Esophagus muscularis mucosa (tissue), 4 donors: Measurements from ENCODE around the gene SSR1. TPM values are rescaled to one million over a fixed set of nuclear protein-coding genes. Genes with fewer than 3 reads are reported as not detected.

Experiments
- DNase-seq: peaks from one replicate; pipeline ENCODE4 v3.0.0-alpha.2; 2017; ENCODE audit errors: extremely low spot score
- H3K27ac ChIP-seq, 4 donors: fragments of 200-600 bp; sonication (generic); replicated peaks in 1 of 4; 1 replicate in 3 of 4; 2 replicates in 1 of 4; pipeline ENCODE4 v1.5.1; 2016 to 2019; ENCODE audit warnings: mild to moderate bottlenecking in 1 of 4
- H3K27me3 ChIP-seq, 4 donors: fragments of 200-600 bp; sonication (generic); one replicate each; pipeline versions ENCODE4 v1.5.1 to v1.6.0; 2016 to 2019
- H3K36me3 ChIP-seq, 4 donors: fragments of 200-600 bp; sonication (generic); one replicate each; pipeline ENCODE4 v1.5.1; 2016 to 2019
- H3K4me1 ChIP-seq, 4 donors: fragments of 200-600 bp; sonication (generic); one replicate each; pipeline ENCODE4 v1.5.1; 2016 to 2019
- H3K4me3 ChIP-seq, 4 donors: fragments of 200-600 bp; sonication (generic); 1 replicate in 2 of 4; 2 replicates in 2 of 4; pipeline ENCODE4 v1.5.1; 2016 to 2019; ENCODE audit warnings: mild to moderate bottlenecking in 4 of 4, moderate library complexity in 1 of 4
- H3K9me3 ChIP-seq, 4 donors: fragments of 200-600 bp; sonication (generic); 1 replicate in 3 of 4; 2 replicates in 1 of 4; pipeline ENCODE4 v1.5.1; 2016 to 2019
- EP300 ChIP-seq: sonication (generic); formaldehyde crosslinking; IDR thresholded peaks from one replicate; pipeline ENCODE4 v1.6.1; 2017; ENCODE audit warnings: antibody characterized with exemption
- POLR2A ChIP-seq: fragments of 450-650 bp; IDR thresholded peaks from one replicate; pipeline ENCODE4 v1.6.1; 2017; ENCODE audit warnings: antibody characterized with exemption, moderate library complexity, mild to moderate bottlenecking, low read depth
- POLR2AphosphoS5 ChIP-seq, 2 donors: sonication (generic); formaldehyde crosslinking; IDR thresholded peaks; one replicate each; pipeline ENCODE4 v1.6.1; 2017; ENCODE audit warnings: antibody characterized with exemption in 2 of 2
- WGBS: methylation state at CpG from one replicate; pipeline ENCODE4 v1.1.5; 2018; 5-methylcytosine and 5-hydroxymethylcytosine counted together
- intact Hi-C: fragments of 100-400 bp; cut with DNase I; formaldehyde crosslinking; loops from one replicate; pipeline ENCODE4 v1.15.1; 2023
- total RNA-seq, 4 donors: library from RNA; depleted of rRNA; stranded (reverse); fragments of >200 nt; gene quantifications; one replicate each; pipeline versions ENCODE4 v1.1.0 to v1.2.1, GENCODE V29; 2016
- TF ChIP-seq, protein P1 (sequence below), 3 experiments: fragments of 200-600 bp in 2 of 3; fragments of 450-650 bp in 1 of 3; sonication (generic) in 2 of 3; IDR thresholded peaks; one replicate each; pipeline ENCODE4 v1.5.1; 2017 to 2019; ENCODE audit warnings: antibody characterized with exemption in 3 of 3, mild to moderate bottlenecking in 2 of 3, moderate library complexity in 1 of 3

The SSR1 gene
- total RNA-seq, 4 donors from 2014 or later, result 29.5 to 41.3 (median 34.2) TPM

DNA sequence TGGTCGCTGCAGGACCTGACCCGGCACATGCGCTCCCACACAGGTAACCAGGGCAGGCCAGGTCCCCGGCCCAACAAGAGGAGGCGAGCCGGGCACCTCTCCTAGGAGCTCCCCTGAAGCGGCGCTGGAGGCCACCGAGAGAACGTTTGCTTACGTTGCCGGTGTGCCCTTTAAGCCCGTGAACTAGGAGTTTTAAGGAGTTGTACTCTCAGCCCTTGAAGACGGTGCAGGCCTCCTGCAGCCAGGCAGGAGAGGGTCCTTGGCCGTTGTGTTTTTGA, 65.9 kb downstream of the SSR1 start:
- no peak for TF ChIP-seq POLR2A
- TF ChIP-seq POLR2AphosphoS5 (IDR thresholded peaks at IDR 0.05), result no peak
- no peak for TF ChIP-seq EP300
- TF ChIP-seq, protein P1, sequence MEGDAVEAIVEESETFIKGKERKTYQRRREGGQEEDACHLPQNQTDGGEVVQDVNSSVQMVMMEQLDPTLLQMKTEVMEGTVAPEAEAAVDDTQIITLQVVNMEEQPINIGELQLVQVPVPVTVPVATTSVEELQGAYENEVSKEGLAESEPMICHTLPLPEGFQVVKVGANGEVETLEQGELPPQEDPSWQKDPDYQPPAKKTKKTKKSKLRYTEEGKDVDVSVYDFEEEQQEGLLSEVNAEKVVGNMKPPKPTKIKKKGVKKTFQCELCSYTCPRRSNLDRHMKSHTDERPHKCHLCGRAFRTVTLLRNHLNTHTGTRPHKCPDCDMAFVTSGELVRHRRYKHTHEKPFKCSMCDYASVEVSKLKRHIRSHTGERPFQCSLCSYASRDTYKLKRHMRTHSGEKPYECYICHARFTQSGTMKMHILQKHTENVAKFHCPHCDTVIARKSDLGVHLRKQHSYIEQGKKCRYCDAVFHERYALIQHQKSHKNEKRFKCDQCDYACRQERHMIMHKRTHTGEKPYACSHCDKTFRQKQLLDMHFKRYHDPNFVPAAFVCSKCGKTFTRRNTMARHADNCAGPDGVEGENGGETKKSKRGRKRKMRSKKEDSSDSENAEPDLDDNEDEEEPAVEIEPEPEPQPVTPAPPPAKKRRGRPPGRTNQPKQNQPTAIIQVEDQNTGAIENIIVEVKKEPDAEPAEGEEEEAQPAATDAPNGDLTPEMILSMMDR (IDR thresholded peaks at IDR 0.05), result no peak
- Histone ChIP-seq H3K36me3 (peaks cover 35 to 74% (median 60%) of the 10 kb centered on the region in 4 donors), H3K4me1 (peaks cover 9 to 17% (median 13%) of the 10 kb centered on the region in 4 donors), H3K27ac (no peak overlapping the region), H3K4me3 (no peak overlapping the region), H3K9me3 (no peaks in the 10 kb centered on the region), H3K27me3 (no peaks in the 10 kb centered on the region)
- WGBS, result 95% methylated on average over 14 of the region's 15 CpGs
- intact Hi-C loops, result loop anchor here (10.0 kb wide), 1 partner anchor 332 kb away; no protein-coding TSS in a partner anchor
- DNase-seq, result no peak

DNA sequence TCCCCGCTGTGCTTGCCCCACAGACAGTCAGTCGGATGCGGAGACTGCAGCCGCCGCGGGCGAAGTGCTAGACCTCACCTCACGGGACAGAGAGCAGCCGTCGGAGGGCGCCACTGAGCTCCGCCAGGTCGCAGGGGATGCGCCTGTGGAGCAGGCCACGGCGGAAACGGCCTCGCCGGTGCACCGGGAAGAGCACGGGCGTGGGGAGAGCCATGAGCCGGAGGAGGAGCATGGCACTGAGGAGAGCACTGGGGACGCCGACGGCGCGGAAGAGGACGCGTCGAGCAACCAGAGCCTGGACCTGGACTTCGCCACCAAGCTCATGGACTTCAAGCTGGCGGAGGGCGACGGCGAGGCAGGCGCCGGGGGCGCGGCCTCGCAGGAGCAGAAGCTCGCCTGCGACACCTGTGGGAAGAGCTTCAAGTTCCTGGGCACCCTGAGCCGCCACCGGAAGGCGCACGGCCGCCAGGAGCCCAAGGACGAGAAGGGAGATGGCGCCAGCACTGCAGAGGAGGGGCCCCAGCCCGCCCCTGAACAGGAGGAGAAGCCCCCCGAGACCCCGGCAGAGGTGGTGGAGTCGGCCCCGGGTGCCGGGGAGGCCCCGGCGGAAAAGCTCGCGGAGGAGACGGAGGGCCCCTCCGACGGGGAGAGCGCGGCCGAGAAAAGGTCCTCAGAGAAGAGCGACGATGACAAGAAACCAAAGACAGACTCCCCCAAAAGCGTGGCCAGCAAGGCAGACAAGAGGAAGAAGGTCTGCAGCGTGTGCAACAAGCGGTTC, 66.4 kb downstream of the SSR1 start:
- Histone ChIP-seq H3K27me3 (no peaks in the 10 kb centered on the region), H3K4me1 (peaks cover 9 to 17% (median 13%) of the 10 kb centered on the region in 4 donors), H3K9me3 (no peaks in the 10 kb centered on the region), H3K4me3 (no peak overlapping the region), H3K27ac (no peak overlapping the region), H3K36me3 (peaks cover 35 to 73% (median 58%) of the 10 kb centered on the region in 4 donors)
- DNase-seq, result no peak
- intact Hi-C loops, result loop anchor here (10.0 kb wide), 1 partner anchor 332 kb away; no protein-coding TSS in a partner anchor
- WGBS, result 86% methylated on average over 68 of the region's 71 CpGs
- TF ChIP-seq POLR2AphosphoS5 (IDR thresholded peaks at IDR 0.05), result no peak
- no peak for TF ChIP-seq POLR2A
- TF ChIP-seq, protein P1 (IDR thresholded peaks at IDR 0.05), result no peak
- no peak for TF ChIP-seq EP300

DNA sequence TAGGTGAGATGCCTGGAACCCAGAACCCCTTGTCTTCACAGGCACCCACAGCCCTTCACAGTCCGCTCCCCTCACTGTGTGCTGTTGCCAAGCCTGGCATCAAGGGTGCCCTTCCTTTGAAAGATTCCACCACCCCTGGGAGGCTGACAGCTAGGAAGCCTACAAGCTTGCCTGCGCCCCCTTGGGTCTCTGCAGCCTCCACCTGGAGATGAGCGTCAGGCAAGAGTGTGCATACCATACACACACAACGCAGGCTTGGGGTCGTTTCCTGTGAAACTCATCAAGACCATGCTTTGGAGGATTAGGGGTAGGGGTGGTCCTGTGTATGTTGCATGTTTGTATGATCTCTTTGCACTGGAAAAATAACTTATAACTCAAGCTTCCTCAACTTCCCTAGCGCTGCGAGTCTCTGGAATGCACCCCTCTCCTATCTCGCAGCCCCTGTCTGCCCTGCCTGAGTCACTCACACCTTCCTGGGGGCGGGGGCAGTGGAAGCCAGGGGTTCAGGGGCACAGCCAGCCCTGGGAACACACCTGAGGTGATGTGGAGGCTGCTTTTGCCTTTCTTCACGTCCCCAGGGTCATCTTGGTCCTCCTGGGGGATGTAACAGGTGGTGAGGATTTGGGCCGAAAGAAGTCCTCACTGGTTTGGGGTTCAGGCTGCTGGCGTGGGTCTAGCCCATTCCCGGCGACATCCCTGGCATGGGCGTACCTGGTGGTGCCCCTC, 67.2 kb downstream of the SSR1 start:
- TF ChIP-seq, protein P1 (IDR thresholded peaks at IDR 0.05), result no peak
- TF ChIP-seq EP300 (no peak), POLR2A (no peak), POLR2AphosphoS5 (IDR thresholded peaks at IDR 0.05) (no peak)
- Histone ChIP-seq H3K4me3 (no peak overlapping the region), H3K27ac (no peak overlapping the region), H3K9me3 (no peaks in the 10 kb centered on the region), H3K4me1 (peaks cover 9 to 17% (median 13%) of the 10 kb centered on the region in 4 donors), H3K36me3 (peaks cover 35 to 74% (median 62%) of the 10 kb centered on the region in 4 donors), H3K27me3 (no peaks in the 10 kb centered on the region)
- intact Hi-C loops, result loop anchor here (10.0 kb wide), 1 partner anchor 331 kb away; no protein-coding TSS in a partner anchor
- WGBS, result 91% methylated on average over 6 of the region's 15 CpGs
- DNase-seq, result no peak

DNA sequence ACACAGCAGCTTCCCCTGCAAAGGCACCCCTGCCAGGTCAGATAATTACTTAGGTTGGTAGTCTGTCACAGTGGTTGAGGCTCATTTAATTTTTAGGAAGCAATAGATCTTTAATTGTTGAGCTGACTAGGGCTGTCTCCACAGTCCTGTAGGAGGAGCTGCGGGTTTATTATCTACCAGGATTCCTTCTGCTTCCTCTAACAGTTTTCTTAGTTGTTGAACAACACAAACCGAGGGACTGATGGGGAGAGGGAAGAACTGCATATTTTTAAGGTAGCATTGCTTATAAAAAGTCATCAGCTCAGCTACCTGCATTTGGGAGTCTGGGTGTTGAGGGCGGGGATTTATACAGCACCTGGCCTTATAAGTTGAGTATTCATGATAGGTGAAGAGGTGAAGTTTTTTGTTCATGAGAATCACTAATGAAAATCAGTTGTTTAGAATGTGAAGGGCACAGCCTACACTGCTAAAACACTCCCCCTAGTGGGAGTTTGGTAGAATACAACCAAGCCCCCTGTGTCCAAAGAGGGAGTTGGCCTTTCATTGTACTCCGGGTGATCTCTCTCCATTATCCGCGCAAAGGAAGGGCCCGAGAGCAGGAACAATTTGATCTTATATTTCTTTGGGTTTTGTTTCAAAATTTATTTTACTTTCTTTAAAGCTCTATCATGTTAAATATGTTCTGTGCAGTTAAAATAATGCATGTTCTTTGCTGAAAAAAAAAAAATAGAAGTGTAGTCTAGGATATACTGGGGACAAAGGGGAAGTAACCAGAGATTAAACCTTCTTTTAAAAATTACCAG, 69.6 kb downstream of the SSR1 start:
- H3K27ac ChIP-seq, result peak overlapping the region; percentile 27 to 45 (median 41)
- WGBS, result 12% methylated on average over 7 of the region's 7 CpGs
- DNase-seq, result no peak

More for the DNA sequence above, 69.6 kb downstream of the SSR1 start:
- Histone ChIP-seq H3K27me3 (no peaks in the 10 kb centered on the region), H3K4me1 (peaks cover 12 to 27% (median 24%) of the 10 kb centered on the region in 4 donors), H3K4me3 (no peak overlapping the region), H3K9me3 (no peaks in the 10 kb centered on the region), H3K36me3 (peaks cover 15 to 66% (median 48%) of the 10 kb centered on the region in 4 donors)
- no peak for TF ChIP-seq EP300
- TF ChIP-seq, protein P1 (IDR thresholded peaks at IDR 0.05), result peak; percentile 89 to 90 (median 90)
- peak in 1 of 2 donors; percentile 26 for TF ChIP-seq POLR2AphosphoS5 (IDR thresholded peaks at IDR 0.05)
- no peak for TF ChIP-seq POLR2A
- intact Hi-C loops, result loop anchor here (2.0 to 10.0 kb wide), 4 partner anchors 136 to 566 kb away; partner anchors contain the start of gene RREB1
